OCI-LY3 (cell line): ENCODE measurements around the gene CCNJL.

Source experiments
- H2AFZ ChIP-seq: fragments of 200-600, 300-600 bp; shearing (Covaris generic); 2 replicates; pipeline ENCODE4 v1.6.0; 2014; ENCODE audit warnings: antibody characterized with exemption, low read depth, low read length
- H3K27ac ChIP-seq: fragments of 200-600, 300-600 bp; sonication (generic); 2 replicates; pipeline ENCODE4 v1.5.1; 2014; ENCODE audit warnings: mild to moderate bottlenecking, low read length, moderate library complexity, mixed read lengths
- H3K27me3 ChIP-seq: fragments of 200-600, 300-600 bp; sonication (generic); 2 replicates; pipeline ENCODE4 v1.6.1; 2014; ENCODE audit warnings: low read depth, low read length, mixed read lengths
- H3K36me3 ChIP-seq: fragments of 200-600, 300-600 bp; sonication (generic); replicated peaks from 2 replicates; pipeline ENCODE3; 2014; ENCODE audit warnings: low read depth, low read length, mixed read lengths
- H3K4me1 ChIP-seq: fragments of 300-600, 200-600 bp; sonication (generic); 2 replicates; pipeline ENCODE4 v1.6.1; 2014; ENCODE audit warnings: low read length, mixed read lengths
- H3K4me2 ChIP-seq: fragments of 200-600, 300-600 bp; sonication (generic); 2 replicates; pipeline ENCODE4 v1.6.1; 2014; ENCODE audit warnings: low read length, mixed read lengths
- H3K4me3 ChIP-seq: fragments of 300-600, 200-600 bp; sonication (generic); 2 replicates; pipeline ENCODE4 v1.5.1; 2014; ENCODE audit warnings: antibody characterized with exemption, mild to moderate bottlenecking, low read length, moderate library complexity
- H3K79me2 ChIP-seq: fragments of 300-600, 200-600 bp; shearing (Covaris generic); 2 replicates; pipeline ENCODE4 v1.6.1; 2014; ENCODE audit warnings: mild to moderate bottlenecking, low read length, mixed read lengths
- H3K9ac ChIP-seq: fragments of 300-600, 200-600 bp; shearing (Covaris generic); 2 replicates; pipeline ENCODE4 v1.6.0; 2014; ENCODE audit warnings: mild to moderate bottlenecking, low read length, moderate library complexity
- H3K9me3 ChIP-seq: fragments of 200-600, 300-600 bp; shearing (Covaris generic); 2 replicates; pipeline ENCODE4 v1.6.1; 2014; ENCODE audit warnings: low read length, mixed read lengths; ENCODE audit not compliant: insufficient read depth
- H4K20me1 ChIP-seq: fragments of 200-600, 300-600 bp; sonication (generic); 2 replicates; pipeline ENCODE4 v1.6.1; 2016; ENCODE audit warnings: low read length, mixed read lengths; ENCODE audit not compliant: insufficient read depth
- EZH2phosphoT487 ChIP-seq: fragments of 200-600 bp; shearing (Covaris generic); IDR thresholded peaks from 2 replicates; pipeline ENCODE4 v1.6.1; 2018; ENCODE audit warnings: antibody characterized with exemption, mixed run types, low read depth
- TF ChIP-seq, protein P1 (sequence below): fragments of 200-600, 300-600 bp; sonication (generic); IDR thresholded peaks from 2 replicates; pipeline ENCODE4 v1.5.1; 2014; ENCODE audit warnings: antibody characterized with exemption, low read length, low read depth

CCNJL gene

DNA sequence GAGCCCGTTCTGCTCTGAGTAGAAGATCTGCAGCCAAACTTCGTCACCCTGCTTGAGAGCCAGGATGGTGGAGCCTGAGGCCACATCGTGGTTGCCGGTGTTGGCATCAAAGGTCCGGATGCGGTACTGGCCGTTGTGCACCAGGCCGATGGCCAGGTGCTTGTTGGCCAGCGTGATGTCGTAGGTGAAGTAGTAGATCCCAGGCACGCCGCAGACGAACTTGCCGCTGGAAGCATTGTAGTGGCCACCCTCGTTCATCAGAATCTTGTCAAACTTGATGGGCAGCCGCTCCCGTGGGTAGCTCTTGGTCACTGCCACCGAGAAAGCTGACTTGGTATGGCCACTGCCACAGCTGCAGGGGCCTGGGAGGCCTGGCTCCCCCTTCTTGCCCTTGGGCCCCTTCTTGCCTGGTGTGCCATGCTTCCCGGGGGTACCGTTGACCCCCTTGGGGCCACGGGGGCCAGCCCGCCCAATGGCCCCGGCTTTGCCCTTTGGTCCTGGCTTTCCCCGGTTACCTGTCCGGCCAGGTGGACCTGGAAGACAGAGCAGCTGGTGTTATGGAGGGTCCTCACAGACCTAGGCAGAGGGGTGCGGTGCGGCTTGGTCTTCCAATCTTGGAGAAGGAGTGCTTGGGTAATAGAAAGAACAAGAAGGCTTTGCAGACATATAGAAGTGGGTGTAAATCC, 37.0 kb upstream of the CCNJL start:
- H3K36me3 ChIP-seq: no peaks in the 10 kb centered on the region
- no peak overlapping the region for H3K4me2 ChIP-seq
- no peaks in the 10 kb centered on the region for H4K20me1 ChIP-seq
- H3K27ac ChIP-seq: no peak overlapping the region
- no peak overlapping the region for H3K9ac ChIP-seq
- H3K4me3 ChIP-seq: no peak overlapping the region
- H3K9me3 ChIP-seq: no peaks in the 10 kb centered on the region
- H3K27me3 ChIP-seq: no peaks in the 10 kb centered on the region
- H3K79me2 ChIP-seq: no peaks in the 10 kb centered on the region
- no peak overlapping the region for H2AFZ ChIP-seq
- TF ChIP-seq, protein P1, sequence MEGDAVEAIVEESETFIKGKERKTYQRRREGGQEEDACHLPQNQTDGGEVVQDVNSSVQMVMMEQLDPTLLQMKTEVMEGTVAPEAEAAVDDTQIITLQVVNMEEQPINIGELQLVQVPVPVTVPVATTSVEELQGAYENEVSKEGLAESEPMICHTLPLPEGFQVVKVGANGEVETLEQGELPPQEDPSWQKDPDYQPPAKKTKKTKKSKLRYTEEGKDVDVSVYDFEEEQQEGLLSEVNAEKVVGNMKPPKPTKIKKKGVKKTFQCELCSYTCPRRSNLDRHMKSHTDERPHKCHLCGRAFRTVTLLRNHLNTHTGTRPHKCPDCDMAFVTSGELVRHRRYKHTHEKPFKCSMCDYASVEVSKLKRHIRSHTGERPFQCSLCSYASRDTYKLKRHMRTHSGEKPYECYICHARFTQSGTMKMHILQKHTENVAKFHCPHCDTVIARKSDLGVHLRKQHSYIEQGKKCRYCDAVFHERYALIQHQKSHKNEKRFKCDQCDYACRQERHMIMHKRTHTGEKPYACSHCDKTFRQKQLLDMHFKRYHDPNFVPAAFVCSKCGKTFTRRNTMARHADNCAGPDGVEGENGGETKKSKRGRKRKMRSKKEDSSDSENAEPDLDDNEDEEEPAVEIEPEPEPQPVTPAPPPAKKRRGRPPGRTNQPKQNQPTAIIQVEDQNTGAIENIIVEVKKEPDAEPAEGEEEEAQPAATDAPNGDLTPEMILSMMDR: no peak
- TF ChIP-seq EZH2phosphoT487: no peak
- peaks cover 4% of the 10 kb centered on the region; the same call in 1 of the 2 replicates for H3K4me1 ChIP-seq

GRCh38 chr5:160348080-160348479, 35.7 kb upstream of the CCNJL start:
- Histone ChIP-seq H3K4me1 (peaks cover 4% of the 10 kb centered on the region; the same call in 1 of the 2 replicates), H4K20me1 (no peaks in the 10 kb centered on the region), H3K27me3 (no peaks in the 10 kb centered on the region), H2AFZ (no peak overlapping the region), H3K4me3 (no peak overlapping the region), H3K79me2 (no peaks in the 10 kb centered on the region), H3K36me3 (no peaks in the 10 kb centered on the region), H3K4me2 (no peak overlapping the region), H3K9me3 (no peaks in the 10 kb centered on the region), H3K9ac (no peak overlapping the region), H3K27ac (no peak overlapping the region)
- TF ChIP-seq, protein P1: no peak
- TF ChIP-seq EZH2phosphoT487: no peak

DNA sequence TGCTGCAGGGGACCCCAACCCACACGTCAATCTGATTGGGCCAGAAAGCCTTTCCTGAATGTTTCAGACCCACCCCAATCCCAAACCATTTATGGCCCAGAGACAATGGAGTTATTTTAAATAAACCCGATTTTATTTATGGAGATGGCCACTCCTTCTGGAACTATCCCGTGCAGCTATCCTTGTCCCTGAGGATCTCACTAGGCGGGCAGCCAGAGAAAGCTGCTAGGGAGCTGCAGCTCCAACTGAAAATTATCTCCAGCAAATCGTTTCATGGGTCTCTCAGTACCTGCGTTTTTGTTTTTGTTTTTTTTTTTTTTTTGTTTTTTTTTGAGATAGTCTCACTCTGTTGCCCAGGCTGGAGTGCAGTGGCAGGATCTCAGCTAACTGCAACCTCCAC, 35.1 kb upstream of the CCNJL start:
- TF ChIP-seq, protein P1: no peak
- no peak for TF ChIP-seq EZH2phosphoT487
- Histone ChIP-seq H3K27ac (no peak overlapping the region), H3K4me2 (no peak overlapping the region)

GRCh38 chr5:160342413-160342941, 30.1 kb upstream of the CCNJL start:
- no peak overlapping the region for H3K9ac ChIP-seq
- no peak for TF ChIP-seq EZH2phosphoT487
- TF ChIP-seq, protein P1: no peak
- H3K4me3 ChIP-seq: no peak overlapping the region
- H3K27ac ChIP-seq: no peak overlapping the region
- no peak overlapping the region for H3K4me2 ChIP-seq
- peaks cover 4% of the 10 kb centered on the region; the same call in 1 of the 2 replicates for H3K4me1 ChIP-seq
- no peaks in the 10 kb centered on the region for H4K20me1 ChIP-seq
- H3K79me2 ChIP-seq: no peaks in the 10 kb centered on the region
- H3K36me3 ChIP-seq: no peaks in the 10 kb centered on the region
- H3K27me3 ChIP-seq: no peaks in the 10 kb centered on the region
- H2AFZ ChIP-seq: no peak overlapping the region
- no peaks in the 10 kb centered on the region for H3K9me3 ChIP-seq

More for the DNA sequence above, 35.1 kb upstream of the CCNJL start:
- Histone ChIP-seq H3K9ac (no peak overlapping the region), H3K27me3 (no peaks in the 10 kb centered on the region), H4K20me1 (no peaks in the 10 kb centered on the region), H3K4me3 (no peak overlapping the region), H3K4me1 (peaks cover 4% of the 10 kb centered on the region; the same call in 1 of the 2 replicates), H3K9me3 (no peaks in the 10 kb centered on the region), H2AFZ (no peak overlapping the region), H3K79me2 (no peaks in the 10 kb centered on the region), H3K36me3 (no peaks in the 10 kb centered on the region)
